ENCODE data around the gene NKTR. TPM values are rescaled to one million over a fixed set of nuclear protein-coding genes. Genes with fewer than 3 reads are reported as not detected.

The NKTR gene
- total RNA-seq, 4 donors from 2014 or later = 52.2 to 274 (median 91.1) TPM

DNA sequence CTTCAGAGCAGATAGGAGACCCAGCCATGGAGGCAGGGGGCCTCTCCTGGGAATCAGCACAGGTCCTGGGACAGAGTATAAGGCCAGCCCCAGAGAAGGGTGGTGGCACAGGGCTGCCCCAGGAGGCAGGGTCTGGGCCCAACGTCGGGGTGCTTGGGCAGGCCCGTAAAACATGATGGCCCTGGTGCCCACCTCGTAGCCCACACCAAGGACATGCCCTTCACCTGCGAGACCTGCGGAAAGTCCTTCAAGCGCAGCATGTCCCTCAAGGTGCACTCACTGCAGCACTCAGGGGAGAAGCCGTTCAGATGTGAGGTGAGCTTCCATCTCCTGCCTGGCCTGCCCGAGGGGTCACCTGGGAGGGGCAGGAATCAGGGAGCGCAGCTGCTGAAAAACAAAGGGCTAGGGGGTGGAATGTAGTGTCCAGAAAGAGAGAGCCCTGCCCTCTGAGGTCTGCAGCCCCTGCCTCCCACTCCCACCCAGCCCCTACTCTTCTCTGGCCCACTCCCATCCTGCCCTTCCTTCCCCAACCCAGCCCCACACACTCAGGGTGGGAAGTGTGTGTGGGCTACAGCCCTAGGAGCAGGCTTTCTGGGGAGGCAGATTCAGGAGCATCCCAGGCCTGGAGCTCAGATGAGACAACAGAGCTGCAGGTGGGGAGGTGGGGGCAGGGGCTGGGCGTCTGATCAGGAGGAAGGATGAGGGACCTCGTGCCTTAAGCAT, 62.5 kb downstream of the NKTR start:
- ATAC-seq (ENCODE audit: low FRiP score) (no peak), DNase-seq (ENCODE audit: low spot score) (no peak)
- TF ChIP-seq, protein P1, sequence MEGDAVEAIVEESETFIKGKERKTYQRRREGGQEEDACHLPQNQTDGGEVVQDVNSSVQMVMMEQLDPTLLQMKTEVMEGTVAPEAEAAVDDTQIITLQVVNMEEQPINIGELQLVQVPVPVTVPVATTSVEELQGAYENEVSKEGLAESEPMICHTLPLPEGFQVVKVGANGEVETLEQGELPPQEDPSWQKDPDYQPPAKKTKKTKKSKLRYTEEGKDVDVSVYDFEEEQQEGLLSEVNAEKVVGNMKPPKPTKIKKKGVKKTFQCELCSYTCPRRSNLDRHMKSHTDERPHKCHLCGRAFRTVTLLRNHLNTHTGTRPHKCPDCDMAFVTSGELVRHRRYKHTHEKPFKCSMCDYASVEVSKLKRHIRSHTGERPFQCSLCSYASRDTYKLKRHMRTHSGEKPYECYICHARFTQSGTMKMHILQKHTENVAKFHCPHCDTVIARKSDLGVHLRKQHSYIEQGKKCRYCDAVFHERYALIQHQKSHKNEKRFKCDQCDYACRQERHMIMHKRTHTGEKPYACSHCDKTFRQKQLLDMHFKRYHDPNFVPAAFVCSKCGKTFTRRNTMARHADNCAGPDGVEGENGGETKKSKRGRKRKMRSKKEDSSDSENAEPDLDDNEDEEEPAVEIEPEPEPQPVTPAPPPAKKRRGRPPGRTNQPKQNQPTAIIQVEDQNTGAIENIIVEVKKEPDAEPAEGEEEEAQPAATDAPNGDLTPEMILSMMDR (IDR thresholded peaks at IDR 0.05) = no peak

DNA sequence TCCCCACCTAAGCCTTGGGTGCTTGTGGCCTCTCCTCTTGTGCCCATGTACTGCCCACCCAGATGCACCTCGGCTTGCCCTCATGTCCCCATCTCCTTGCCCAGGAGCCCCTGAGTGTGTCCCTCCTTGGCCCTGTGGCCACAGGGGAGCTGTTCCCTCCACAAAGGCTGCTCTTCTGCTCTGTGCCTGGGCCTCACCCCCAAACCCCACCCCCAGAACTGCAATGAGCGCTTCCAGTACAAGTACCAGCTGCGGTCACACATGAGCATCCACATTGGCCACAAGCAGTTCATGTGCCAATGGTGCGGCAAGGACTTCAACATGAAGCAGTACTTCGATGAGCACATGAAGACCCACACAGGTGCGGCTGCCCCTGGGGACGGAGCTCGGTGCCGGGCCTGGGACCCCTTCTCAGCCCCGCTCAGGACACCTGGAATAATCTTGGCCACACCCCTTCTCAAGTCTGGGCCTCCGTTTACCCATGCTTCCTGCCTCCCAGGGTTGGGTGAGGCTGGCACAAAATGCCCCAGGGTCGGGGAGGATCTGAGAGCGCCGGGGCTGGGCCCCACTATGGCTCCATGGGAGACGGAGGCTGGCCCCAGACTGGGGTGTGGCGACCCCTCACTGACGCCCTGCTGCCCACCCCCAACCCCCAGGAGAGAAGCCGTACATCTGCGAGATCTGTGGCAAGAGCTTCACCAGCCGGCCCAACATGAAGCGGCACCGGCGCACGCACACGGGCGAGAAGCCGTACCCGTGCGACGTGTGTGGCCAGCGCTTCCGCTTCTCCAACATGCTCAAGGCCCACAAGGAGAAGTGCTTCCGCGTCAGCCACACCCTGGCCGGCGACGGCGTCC, 63.3 kb downstream of the NKTR start:
- TF ChIP-seq, protein P1 (IDR thresholded peaks at IDR 0.05) = no peak
- no peak for ATAC-seq (ENCODE audit: low FRiP score)
- DNase-seq (ENCODE audit: low spot score) = no peak

DNA sequence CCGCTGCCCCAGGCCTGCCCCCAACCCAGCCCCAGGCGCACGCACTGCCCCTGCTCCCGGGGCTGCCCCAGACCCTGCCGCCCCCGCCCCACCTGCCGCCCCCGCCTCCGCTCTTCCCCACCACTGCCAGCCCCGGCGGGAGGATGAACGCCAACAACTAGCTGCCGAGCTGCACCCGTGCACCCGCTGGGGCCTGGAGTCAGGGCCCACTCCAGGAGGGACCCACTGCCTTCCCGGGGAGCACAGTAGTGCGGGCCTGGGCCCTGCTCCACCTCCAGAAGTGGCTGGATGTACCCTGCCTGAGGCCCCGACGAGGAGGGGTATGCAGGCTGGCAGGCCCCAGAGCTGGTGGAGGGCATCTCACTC, 63.9 kb downstream of the NKTR start:
- no peak for ATAC-seq (ENCODE audit: low FRiP score)

DNA sequence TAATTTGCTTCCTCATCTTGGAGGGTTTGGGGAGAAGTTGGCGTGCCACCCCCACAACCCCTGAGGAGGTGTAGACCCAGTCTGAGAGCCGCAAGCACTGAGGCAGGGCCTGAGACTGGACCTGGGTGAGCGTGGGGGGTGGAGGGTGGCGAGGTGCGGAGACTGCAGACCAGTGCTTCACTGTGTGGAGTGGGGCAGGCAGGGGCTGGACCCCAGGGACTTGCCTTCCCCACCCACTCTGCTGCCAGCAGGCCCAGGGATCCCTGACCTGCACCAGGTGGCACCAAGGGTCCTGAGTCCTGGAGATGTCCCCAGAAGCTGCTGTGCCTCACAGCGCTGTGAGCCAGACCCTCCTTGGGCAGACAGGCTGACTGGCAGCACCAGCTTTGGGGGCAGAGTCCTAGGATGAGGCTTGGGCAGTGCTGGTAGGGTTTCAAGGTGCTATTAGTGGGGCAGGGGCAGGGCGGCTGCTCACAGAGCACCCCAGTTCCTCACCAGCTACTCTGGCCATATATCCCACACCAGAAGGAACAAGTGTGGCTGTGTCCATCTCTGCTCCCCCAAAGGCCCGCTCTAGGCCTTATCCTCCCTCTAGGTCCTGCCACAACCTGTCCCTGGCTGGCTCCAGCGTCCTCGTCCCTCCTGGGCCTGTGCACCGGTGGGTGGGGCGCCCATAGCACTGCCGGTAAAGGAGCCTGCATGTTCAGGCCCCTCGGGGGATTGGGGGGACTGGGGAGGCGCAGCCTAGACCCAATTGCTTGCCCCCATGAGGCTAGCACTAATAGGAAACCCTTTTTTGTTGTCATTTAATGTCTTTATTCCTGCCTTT, 64.8 kb downstream of the NKTR start:
- TF ChIP-seq, protein P1 (IDR thresholded peaks at IDR 0.05) = no peak
- no peak for DNase-seq (ENCODE audit: low spot score)
- no peak for ATAC-seq (ENCODE audit: low FRiP score)

More for the DNA sequence above, 63.9 kb downstream of the NKTR start:
- DNase-seq (ENCODE audit: low spot score) = no peak
- TF ChIP-seq, protein P1 (IDR thresholded peaks at IDR 0.05) = no peak

DNA sequence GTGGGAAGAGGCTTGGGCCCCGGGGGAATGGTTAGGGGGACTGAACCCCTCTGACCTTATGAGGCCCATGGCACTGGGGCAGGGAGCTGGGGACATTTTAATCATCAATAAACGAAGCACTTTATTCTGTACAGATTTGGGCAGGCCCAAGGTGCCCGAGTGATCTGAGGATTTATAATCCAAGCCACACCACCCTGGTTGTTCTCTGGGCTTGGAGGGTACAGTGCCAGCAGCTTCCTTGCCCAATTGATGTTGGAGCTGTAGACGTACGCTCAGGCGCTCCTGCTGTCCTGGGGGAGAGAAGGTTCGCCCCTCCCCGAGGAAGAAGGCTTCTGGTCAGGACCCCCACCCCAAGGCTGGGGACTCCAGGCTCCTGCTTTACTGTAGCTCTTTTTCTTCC, 65.5 kb downstream of the NKTR start:
- TF ChIP-seq, protein P1 (IDR thresholded peaks at IDR 0.05) = no peak
- no peak for ATAC-seq (ENCODE audit: low FRiP score)
- DNase-seq (ENCODE audit: low spot score) = no peak

DNA sequence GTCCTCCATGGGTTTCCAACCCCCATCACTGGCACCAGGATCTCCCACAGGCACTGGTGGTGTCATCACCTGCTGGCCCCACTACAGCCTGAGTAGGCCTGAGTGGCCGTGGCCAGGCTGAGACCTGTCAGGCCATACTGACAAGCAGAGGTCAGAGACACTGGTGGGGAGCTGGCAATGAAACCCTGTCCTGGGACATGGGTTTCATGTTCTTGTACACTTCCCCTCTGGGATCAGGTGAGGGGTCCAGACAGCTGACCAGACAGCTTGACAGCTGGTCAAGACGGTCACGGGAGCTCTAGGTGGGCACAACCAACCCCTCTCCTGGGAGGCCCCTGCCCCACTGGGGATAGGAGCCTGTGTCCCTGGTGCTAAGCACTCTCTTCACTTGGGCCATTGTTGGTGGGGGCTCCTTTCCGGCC, 66.1 kb downstream of the NKTR start:
- TF ChIP-seq, protein P1 (IDR thresholded peaks at IDR 0.05) = no peak
- ATAC-seq (ENCODE audit: low FRiP score) = no peak
- no peak for DNase-seq (ENCODE audit: low spot score)
